WERI-Rb-1 (cell line): ENCODE measurements around the gene C1orf21.

Experiments
- DNase-seq: peaks from one replicate; pipeline ENCODE4 v3.0.0-alpha.2; 2020
- H3K27ac ChIP-seq: fragments of 250-450 bp; sonication (Bioruptor Pico); 2 replicates; pipeline ENCODE4 v1.5.1; 2020; ENCODE audit warnings: mild to moderate bottlenecking, moderate library complexity
- H3K27me3 ChIP-seq: fragments of 250-450 bp; sonication (Bioruptor Pico); 2 replicates; pipeline ENCODE4 v1.5.1; 2021; ENCODE audit warnings: mild to moderate bottlenecking, low read depth, moderate library complexity; ENCODE audit not compliant: insufficient read depth, severe bottlenecking
- H3K36me3 ChIP-seq: fragments of 250-450 bp; sonication (Bioruptor Pico); 2 replicates; pipeline ENCODE4 v1.5.1; 2020; ENCODE audit warnings: mild to moderate bottlenecking, moderate library complexity
- H3K4me3 ChIP-seq: 2 replicates; pipeline ENCODE4 v1.5.1; 2011; ENCODE audit warnings: low read depth, mild to moderate bottlenecking, control low read depth, low read length
- H3K9me3 ChIP-seq: fragments of 250-450 bp; sonication (Bioruptor Pico); 2 replicates; pipeline ENCODE4 v1.5.1; 2021; ENCODE audit warnings: mild to moderate bottlenecking, moderate library complexity; ENCODE audit not compliant: severe bottlenecking
- CTCF ChIP-seq: IDR thresholded peaks from 2 replicates; pipeline ENCODE4 v1.5.1; 2011; ENCODE audit warnings: low read depth, mild to moderate bottlenecking, control low read depth, inconsistent platforms, low read length

C1orf21 gene

GRCh38 chr1:184416946-184417345, 30.1 kb downstream of the C1orf21 start:
- Histone ChIP-seq H3K27ac (no peak overlapping the region), H3K9me3 (no peaks in the 10 kb centered on the region), H3K4me3 (no peak overlapping the region), H3K36me3 (no peaks in the 10 kb centered on the region), H3K27me3 (no peaks in the 10 kb centered on the region)
- no peak for DNase-seq
- no peak for TF ChIP-seq CTCF

GRCh38 chr1:184417916-184418315, 31.1 kb downstream of the C1orf21 start:
- DNase-seq: no peak

DNA sequence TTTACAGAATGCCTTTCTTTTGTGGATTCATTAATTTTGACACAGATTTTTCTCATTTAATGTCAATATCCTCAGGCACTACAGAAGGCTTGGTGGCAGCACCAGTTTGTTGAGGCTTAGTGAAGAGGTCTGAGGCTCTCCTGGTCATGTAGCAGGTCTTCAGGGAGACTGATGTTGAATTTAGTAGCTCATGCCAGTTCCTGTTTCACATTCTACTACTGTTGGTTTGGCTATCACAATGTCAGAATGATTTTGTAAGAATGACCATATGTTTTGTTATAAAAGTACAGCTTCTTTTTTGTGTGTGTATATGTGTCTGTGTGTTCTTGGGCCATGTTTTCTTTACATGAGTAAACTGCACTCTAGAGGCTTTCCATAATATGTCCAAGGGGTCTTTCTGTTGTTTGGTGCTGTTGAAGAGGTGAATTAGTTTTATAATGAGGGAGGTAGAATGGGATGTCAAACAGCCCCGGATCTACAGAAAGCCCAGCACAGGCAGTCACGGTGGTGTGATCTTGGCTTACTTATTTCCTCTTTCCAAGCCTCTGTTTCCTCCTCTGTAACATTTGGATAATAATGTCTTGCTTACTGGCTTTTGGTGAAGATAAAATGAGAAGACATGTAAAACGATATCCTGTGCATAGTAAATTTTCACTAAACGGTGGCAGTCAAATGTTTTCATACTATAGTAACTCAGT, 32.0 kb downstream of the C1orf21 start:
- Histone ChIP-seq H3K36me3 (no peaks in the 10 kb centered on the region), H3K27me3 (no peaks in the 10 kb centered on the region), H3K9me3 (no peaks in the 10 kb centered on the region), H3K27ac (no peak overlapping the region), H3K4me3 (no peak overlapping the region)
- no peak for DNase-seq
- TF ChIP-seq CTCF: no peak

More at GRCh38 chr1:184417916-184418315, 31.1 kb downstream of the C1orf21 start:
- no peak for TF ChIP-seq CTCF
- H3K9me3 ChIP-seq: no peaks in the 10 kb centered on the region
- H3K27me3 ChIP-seq: no peaks in the 10 kb centered on the region
- H3K36me3 ChIP-seq: no peaks in the 10 kb centered on the region
- no peak overlapping the region for H3K27ac ChIP-seq
- no peak overlapping the region for H3K4me3 ChIP-seq

- no peaks in the 10 kb centered on the region for H3K27me3 ChIP-seq
- no peak overlapping the region for H3K4me3 ChIP-seq
- no peak for DNase-seq
- no peak overlapping the region for H3K27ac ChIP-seq
- TF ChIP-seq CTCF: no peak
- no peaks in the 10 kb centered on the region for H3K9me3 ChIP-seq
- H3K36me3 ChIP-seq: no peaks in the 10 kb centered on the region
These were observed 32.7 kb downstream of the C1orf21 start for GRCh38 chr1:184419350-184420161.

DNA sequence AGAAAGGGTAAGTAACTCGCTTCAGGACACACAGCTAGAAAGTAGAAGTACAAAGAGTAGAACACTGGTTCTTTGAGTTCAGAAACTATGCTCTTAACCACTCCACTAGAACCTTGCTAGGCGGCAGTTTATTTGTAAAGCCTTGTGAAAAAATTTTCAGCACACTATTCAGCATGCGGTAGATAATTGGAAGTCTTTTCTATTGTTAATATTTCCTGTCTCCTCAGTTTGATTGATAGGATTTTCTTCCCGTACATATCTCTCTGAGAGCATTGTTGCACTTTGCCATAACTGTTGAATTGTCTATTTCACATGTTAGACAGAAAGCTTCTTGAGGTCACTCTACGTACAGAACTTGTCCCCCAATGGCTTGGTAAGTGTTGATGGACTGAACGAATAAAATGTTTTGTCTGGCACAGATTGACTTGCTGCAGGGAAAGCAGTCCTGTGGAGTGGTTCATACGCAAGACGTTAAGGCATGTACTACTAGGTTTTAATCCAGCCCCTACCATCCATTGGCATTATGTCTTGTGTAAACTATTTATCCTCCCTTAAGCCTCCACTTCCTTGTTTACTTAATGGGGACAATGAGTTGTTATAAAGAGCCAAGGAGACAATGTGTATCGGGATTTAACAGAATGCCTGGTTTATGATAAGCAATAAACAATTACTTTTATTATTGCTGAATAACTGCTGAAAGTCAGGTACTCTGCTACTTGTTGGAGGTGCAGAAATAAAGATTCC, 35.8 kb downstream of the C1orf21 start:
- no peaks in the 10 kb centered on the region for H3K36me3 ChIP-seq
- no peak for DNase-seq
- H3K27ac ChIP-seq: no peak overlapping the region
- H3K4me3 ChIP-seq: no peak overlapping the region
- TF ChIP-seq CTCF: no peak
- no peaks in the 10 kb centered on the region for H3K9me3 ChIP-seq
- no peaks in the 10 kb centered on the region for H3K27me3 ChIP-seq
